ENCODE results near the gene FBXW11. TPM values are rescaled to one million over a fixed set of nuclear protein-coding genes. Genes with fewer than 3 reads are reported as not detected.
A peak's percentile ranks its signal among the peaks of the same experiment; 100 is the strongest.
"Not testable (repeated sequence)": the region's sequence is repeated elsewhere in the genome, so short reads cannot be mapped to it uniquely, and the experiment has no call there.

Gene FBXW11
- total RNA-seq, 1 experiment from 2014 or later: 123 TPM

- H3K4me1 ChIP-seq (replicated peaks): no peaks in the 10 kb centered on the region
- no peaks in the 10 kb centered on the region for H3K9me3 ChIP-seq (replicated peaks)
- no peaks in the 10 kb centered on the region for H3K27me3 ChIP-seq (replicated peaks)
- no peak overlapping the region for H3K4me3 ChIP-seq
- no peak overlapping the region for H3K27ac ChIP-seq
- no peaks in the 10 kb centered on the region for H3K36me3 ChIP-seq
- no peak for DNase-seq (ENCODE audit: low read depth in 1 of 2, low spot score in 2 of 2)
Observed at GRCh38 chr5:171920765-171921391, 85.6 kb downstream of the FBXW11 start.

- H3K36me3 ChIP-seq; H3K4me3 ChIP-seq; H3K9me3 ChIP-seq (replicated peaks); DNase-seq (ENCODE audit: low read depth in 1 of 2, low spot score in 2 of 2); H3K27me3 ChIP-seq (replicated peaks); H3K27ac ChIP-seq; H3K4me1 ChIP-seq (replicated peaks): not testable (repeated sequence)
Observed at GRCh38 chr5:171915700-171916099, 90.7 kb downstream of the FBXW11 start.

- Histone ChIP-seq H3K4me3 (no peak overlapping the region), H3K27ac (no peak overlapping the region), H3K9me3 (replicated peaks) (no peaks in the 10 kb centered on the region), H3K27me3 (replicated peaks) (no peaks in the 10 kb centered on the region), H3K4me1 (replicated peaks) (no peaks in the 10 kb centered on the region), H3K36me3 (peaks cover 5% of the 10 kb centered on the region)
- no peak for DNase-seq (ENCODE audit: low read depth in 1 of 2, low spot score in 2 of 2)
Observed at GRCh38 chr5:171914726-171915338, 91.6 kb downstream of the FBXW11 start.

GRCh38 chr5:171913987-171914273, 92.5 kb downstream of the FBXW11 start:
- Histone ChIP-seq H3K27ac (no peak overlapping the region), H3K4me1 (replicated peaks) (no peaks in the 10 kb centered on the region), H3K27me3 (replicated peaks) (no peaks in the 10 kb centered on the region), H3K4me3 (no peak overlapping the region), H3K9me3 (replicated peaks) (no peaks in the 10 kb centered on the region), H3K36me3 (peaks cover 12% of the 10 kb centered on the region)
- DNase-seq (ENCODE audit: low read depth in 1 of 2, low spot score in 2 of 2): no peak

- Histone ChIP-seq H3K4me3 (no peak overlapping the region), H3K27ac (no peak overlapping the region), H3K4me1 (replicated peaks) (no peaks in the 10 kb centered on the region), H3K36me3 (peaks cover 32% of the 10 kb centered on the region), H3K27me3 (replicated peaks) (no peaks in the 10 kb centered on the region), H3K9me3 (replicated peaks) (no peaks in the 10 kb centered on the region)
- no peak for DNase-seq (ENCODE audit: low read depth in 1 of 2, low spot score in 2 of 2)
Observed at GRCh38 chr5:171911152-171911551, 95.3 kb downstream of the FBXW11 start.

- Histone ChIP-seq H3K27me3 (replicated peaks) (no peaks in the 10 kb centered on the region), H3K4me1 (replicated peaks) (0 out of 2 replicates have a peak, but pooled peaks cover 3% of the 10 kb centered on the region), H3K27ac (no peak overlapping the region), H3K36me3 (peaks cover 36% of the 10 kb centered on the region), H3K9me3 (replicated peaks) (no peaks in the 10 kb centered on the region), H3K4me3 (no peak overlapping the region)
- no peak for DNase-seq (ENCODE audit: low read depth in 1 of 2, low spot score in 2 of 2)
Observed at GRCh38 chr5:171908638-171909037, 97.8 kb downstream of the FBXW11 start.

- Histone ChIP-seq H3K4me1 (replicated peaks) (0 out of 2 replicates have a peak, but pooled peaks cover 3% of the 10 kb centered on the region), H3K4me3 (no peak overlapping the region), H3K27ac (no peak overlapping the region), H3K9me3 (replicated peaks) (no peaks in the 10 kb centered on the region), H3K36me3 (peaks cover 36% of the 10 kb centered on the region), H3K27me3 (replicated peaks) (no peaks in the 10 kb centered on the region)
- peak; percentile 59 to 70 for DNase-seq (ENCODE audit: low read depth in 1 of 2, low spot score in 2 of 2)
Observed at GRCh38 chr5:171907725-171908343, 98.6 kb downstream of the FBXW11 start.

- Histone ChIP-seq H3K9me3 (replicated peaks) (no peaks in the 10 kb centered on the region), H3K27me3 (replicated peaks) (no peaks in the 10 kb centered on the region), H3K27ac (no peak overlapping the region), H3K36me3 (peaks cover 36% of the 10 kb centered on the region), H3K4me1 (replicated peaks) (0 out of 2 replicates have a peak, but pooled peaks cover 3% of the 10 kb centered on the region), H3K4me3 (no peak overlapping the region)
- no peak for DNase-seq (ENCODE audit: low read depth in 1 of 2, low spot score in 2 of 2)
Observed at GRCh38 chr5:171906703-171907590, 99.5 kb downstream of the FBXW11 start.

GRCh38 chr5:171906066-171906570, 100.3 kb downstream of the FBXW11 start:
- Histone ChIP-seq H3K27me3 (replicated peaks) (no peaks in the 10 kb centered on the region), H3K4me1 (replicated peaks) (0 out of 2 replicates have a peak, but pooled peaks cover 3% of the 10 kb centered on the region), H3K36me3 (peaks cover 36% of the 10 kb centered on the region), H3K9me3 (replicated peaks) (no peaks in the 10 kb centered on the region), H3K27ac (no peak overlapping the region), H3K4me3 (no peak overlapping the region)
- no peak for DNase-seq (ENCODE audit: low read depth in 1 of 2, low spot score in 2 of 2)

- peaks cover 32% of the 10 kb centered on the region for H3K36me3 ChIP-seq
- H3K9me3 ChIP-seq (replicated peaks): no peaks in the 10 kb centered on the region
- H3K27ac ChIP-seq: no peak overlapping the region
- no peak for DNase-seq (ENCODE audit: low read depth in 1 of 2, low spot score in 2 of 2)
- no peak overlapping the region for H3K4me3 ChIP-seq
- no peaks in the 10 kb centered on the region for H3K27me3 ChIP-seq (replicated peaks)
- H3K4me1 ChIP-seq (replicated peaks): 0 out of 2 replicates have a peak, but pooled peaks cover 3% of the 10 kb centered on the region
Observed at GRCh38 chr5:171904886-171905285, 101.6 kb downstream of the FBXW11 start.

GRCh38 chr5:171901764-171902163, 104.7 kb downstream of the FBXW11 start:
- Histone ChIP-seq H3K4me1 (replicated peaks) (0 out of 2 replicates have a peak, but pooled peaks cover 3% of the 10 kb centered on the region), H3K27ac (no peak overlapping the region), H3K4me3 (no peak overlapping the region), H3K9me3 (replicated peaks) (no peaks in the 10 kb centered on the region), H3K36me3 (peaks cover 15% of the 10 kb centered on the region), H3K27me3 (replicated peaks) (no peaks in the 10 kb centered on the region)
- no peak for DNase-seq (ENCODE audit: low read depth in 1 of 2, low spot score in 2 of 2)

GRCh38 chr5:171899792-171900191, 106.6 kb downstream of the FBXW11 start:
- H3K4me3 ChIP-seq: no peak overlapping the region
- H3K9me3 ChIP-seq (replicated peaks): no peaks in the 10 kb centered on the region
- no peak for DNase-seq (ENCODE audit: low read depth in 1 of 2, low spot score in 2 of 2)
- peaks cover 28% of the 10 kb centered on the region for H3K36me3 ChIP-seq
- no peak overlapping the region for H3K27ac ChIP-seq
- peaks cover 19% of the 10 kb centered on the region for H3K4me1 ChIP-seq (replicated peaks)
- H3K27me3 ChIP-seq (replicated peaks): no peaks in the 10 kb centered on the region

- Histone ChIP-seq H3K4me1 (replicated peaks) (peaks cover 17% of the 10 kb centered on the region), H3K4me3 (no peak overlapping the region), H3K27me3 (replicated peaks) (no peaks in the 10 kb centered on the region), H3K9me3 (replicated peaks) (no peaks in the 10 kb centered on the region), H3K36me3 (peaks cover 31% of the 10 kb centered on the region), H3K27ac (no peak overlapping the region)
- DNase-seq (ENCODE audit: low read depth in 1 of 2, low spot score in 2 of 2): no peak
Observed at GRCh38 chr5:171898879-171899278, 107.6 kb downstream of the FBXW11 start.

Measured in SJSA1 (cell line).